Activated CD8-positive, alpha-beta memory T cell treated with anti-CD3 and anti-CD28 coated beads, Interleukin-2, amount 50 U/mL, for 48 hours (primary cell): ENCODE results near the gene NECTIN1.
A peak's percentile ranks its signal among the peaks of the same experiment; 100 is the strongest.

Experiments used
- DNase-seq: peaks from one replicate; pipeline ENCODE4 v3.0.0-alpha.2; 2020

Gene NECTIN1

DNA sequence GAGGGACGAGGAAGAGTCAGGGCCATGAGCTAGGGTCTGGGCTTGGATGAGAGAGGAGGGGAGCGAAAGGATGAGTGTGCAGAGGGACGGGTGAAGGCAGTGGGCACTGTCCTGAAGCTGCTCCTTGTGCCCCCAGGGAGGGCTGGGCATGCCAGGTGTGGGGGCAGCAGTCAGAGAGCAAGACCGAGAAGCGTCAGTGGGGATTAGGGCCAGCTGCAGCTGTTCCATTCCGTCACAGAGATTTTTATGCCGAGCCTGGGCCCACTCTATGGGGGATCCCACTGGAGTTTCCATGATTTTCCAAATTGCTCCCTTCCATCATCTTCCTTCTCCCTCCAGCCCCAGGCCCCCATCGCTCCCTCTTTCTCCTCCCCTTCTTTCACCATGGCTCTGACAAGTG lies 93.2 kb downstream of the NECTIN1 start:
- DNase-seq = no peak

DNA sequence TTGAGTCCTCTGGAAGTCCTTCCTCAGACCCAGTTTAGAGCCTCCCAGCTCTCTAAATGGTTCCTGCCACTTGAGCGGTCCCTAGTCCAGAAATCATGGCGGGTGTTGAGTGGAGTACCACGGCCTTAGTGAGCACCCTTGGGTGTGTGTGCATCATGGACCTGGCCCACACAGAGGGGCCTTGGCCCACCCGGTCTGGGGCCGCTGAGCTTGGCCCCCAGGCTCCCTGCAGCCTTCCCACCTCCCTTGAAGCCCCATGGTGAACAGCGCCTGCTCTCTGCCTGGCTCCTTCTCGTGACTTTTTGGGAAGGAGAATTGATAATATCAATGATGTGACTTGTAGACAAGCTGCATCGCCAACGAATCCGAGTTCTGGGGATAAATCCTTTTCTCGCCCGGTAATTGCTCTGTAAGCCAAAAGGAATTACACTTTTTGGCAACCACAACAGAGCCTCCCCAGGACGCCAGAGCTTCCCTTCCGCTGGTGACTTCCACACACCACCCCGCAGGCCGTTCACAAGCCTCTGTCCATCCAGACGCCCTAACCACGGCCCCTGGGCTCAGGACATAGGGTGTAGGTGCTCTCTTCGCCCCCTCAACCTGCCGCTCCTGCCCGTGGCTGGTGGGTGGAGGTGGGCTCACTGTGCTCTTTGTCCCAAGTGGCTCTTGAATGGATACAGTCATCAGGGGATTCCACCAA lies 93.8 kb downstream of the NECTIN1 start:
- no peak for DNase-seq

DNA sequence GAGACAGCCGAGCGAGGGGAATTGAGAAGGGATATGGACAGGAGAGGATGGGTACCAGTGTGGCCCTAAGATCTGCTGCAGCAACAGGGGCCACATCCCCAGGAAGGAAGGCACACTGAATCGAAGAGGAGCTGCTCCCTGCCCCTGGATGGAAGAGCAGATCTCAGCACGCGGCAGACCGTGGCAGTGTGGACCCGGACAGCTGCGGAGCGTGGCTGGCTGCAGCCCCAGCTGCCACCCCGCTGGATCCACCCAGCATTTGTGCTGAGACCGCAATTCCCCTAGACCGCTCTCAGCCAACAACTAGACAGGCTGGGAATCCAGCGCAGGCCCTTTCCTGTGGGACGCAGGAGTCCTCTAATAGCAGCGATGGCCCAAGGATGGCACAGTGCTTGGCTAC lies 94.7 kb downstream of the NECTIN1 start:
- no peak for DNase-seq

DNA sequence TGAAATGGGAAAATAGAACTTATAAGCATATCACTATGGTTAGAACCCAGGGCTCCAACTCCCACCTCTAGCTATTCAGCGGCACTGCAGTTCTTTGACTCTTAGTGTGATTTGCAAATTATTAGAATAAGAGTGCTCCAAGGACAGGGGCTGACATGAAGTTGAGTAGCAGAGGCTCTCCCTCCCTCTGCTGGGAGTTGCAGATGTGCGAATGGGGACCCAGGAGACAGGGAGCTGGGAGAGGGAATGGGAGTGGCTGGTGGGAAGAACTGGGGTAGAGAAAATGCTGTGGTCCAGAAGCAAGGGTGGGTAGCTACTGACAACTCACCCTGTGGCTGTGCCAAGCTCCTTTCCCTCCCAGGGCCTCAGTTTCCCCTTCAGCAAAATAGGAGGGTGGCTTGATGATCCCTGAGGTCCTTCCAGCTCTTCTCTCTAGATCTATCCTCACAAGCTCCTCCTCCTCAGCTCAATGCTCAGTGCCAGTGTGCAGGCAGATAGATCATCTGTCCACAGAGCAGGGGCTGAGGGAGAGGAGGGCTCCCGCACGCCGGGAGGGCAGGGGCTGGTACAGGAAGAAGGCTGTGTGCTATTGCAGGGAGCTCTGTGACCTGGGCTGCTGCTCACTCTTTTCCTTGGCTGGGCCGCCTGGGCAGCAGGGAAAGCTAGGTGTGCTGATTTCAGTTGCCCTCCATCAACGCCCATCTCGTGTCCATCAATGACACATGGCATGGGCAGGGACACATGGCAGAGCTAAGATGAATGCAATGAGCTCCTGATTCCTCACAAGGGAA lies 99.0 kb downstream of the NECTIN1 start:
- DNase-seq = no peak

- DNase-seq = no peak
These were observed 99.9 kb downstream of the NECTIN1 start for GRCh38 chr11:119629085-119629484.

DNA sequence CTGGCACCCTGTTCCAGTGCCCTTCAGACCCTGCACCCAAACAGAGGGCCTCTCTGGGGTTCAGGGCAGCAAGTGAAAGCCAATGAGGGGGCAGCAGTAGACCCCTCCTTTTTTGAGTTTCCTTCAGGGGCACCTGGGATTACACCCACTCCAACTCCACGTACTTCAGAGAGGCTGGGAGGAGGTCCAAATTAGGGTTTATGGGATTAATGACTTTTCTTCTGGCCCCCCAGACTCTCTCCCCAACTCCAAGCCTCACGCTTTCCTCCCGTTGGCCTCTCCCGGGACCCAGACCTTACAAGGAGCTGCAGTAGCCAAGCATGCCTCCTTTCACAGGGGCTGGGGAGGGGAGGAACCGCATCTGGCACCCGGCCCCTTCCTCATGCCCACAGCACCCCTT lies 101.7 kb downstream of the NECTIN1 start:
- no peak for DNase-seq

- no peak for DNase-seq
These were observed 102.1 kb downstream of the NECTIN1 start for GRCh38 chr11:119626871-119627270.

DNA sequence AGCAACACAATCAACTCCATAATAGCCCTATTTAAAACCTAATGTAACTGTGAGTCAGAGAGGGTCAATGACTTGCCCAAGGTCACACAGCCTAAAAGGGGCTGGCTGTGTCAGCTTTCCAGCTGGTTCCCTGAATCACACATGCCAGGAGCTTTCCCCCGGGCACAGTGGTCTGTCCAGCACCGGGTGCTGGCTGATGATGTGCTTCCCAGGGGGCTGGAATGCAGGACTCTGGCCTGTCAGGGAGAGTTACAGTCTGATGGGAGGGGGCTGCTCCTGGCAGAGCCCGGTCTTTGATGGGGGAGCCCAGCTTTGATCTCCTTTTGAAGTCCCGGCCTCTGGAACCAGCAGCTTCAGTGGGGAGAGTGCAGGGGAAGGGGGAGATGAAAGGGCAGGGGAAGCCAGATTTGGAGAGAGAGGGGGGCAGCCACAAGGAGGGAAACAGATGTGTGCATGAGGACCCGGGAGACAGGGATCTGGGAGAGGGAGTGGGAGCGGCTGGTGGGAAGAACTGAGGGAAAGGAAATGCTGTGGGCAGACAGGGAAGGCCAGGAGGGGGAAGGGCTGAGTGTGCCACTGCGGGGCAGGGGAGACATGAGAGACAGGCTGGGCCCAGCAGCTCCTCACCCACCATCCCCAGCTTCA lies 102.7 kb downstream of the NECTIN1 start:
- DNase-seq = no peak

GRCh38 chr11:119625206-119625978 lies 103.6 kb downstream of the NECTIN1 start:
- no peak for DNase-seq

DNA sequence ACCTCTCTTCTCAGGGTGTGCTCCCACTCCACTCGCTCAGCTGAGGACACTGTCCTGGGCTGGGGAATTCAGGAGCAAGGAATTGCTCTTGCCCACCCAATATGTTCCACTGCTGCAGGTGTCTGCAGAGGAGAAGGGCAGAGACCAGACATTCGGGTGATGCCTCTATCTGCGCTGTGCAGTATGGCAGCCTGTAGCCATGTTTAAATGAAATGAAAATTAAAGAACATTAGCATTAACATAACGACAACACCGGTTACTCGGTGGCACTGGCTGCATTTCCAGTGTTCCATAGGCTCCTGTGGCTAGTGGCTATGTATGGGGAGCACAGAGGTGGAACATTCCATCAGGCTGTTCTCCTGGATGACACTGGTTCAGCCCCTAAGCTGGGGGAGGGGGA lies 104.4 kb downstream of the NECTIN1 start:
- DNase-seq = no peak

- peak; percentile 60 for DNase-seq
These were observed 104.8 kb downstream of the NECTIN1 start for GRCh38 chr11:119624102-119624615.

- DNase-seq = no peak
These were observed 105.3 kb downstream of the NECTIN1 start for GRCh38 chr11:119623682-119624081.

- DNase-seq = no peak
These were observed 106.4 kb downstream of the NECTIN1 start for GRCh38 chr11:119622454-119623143.

GRCh38 chr11:119619665-119620064 lies 109.3 kb downstream of the NECTIN1 start:
- no peak for DNase-seq

- DNase-seq = no peak
These were observed 110.6 kb downstream of the NECTIN1 start for GRCh38 chr11:119618208-119618909.

- DNase-seq = no peak
These were observed 111.7 kb downstream of the NECTIN1 start for GRCh38 chr11:119617340-119617713.

DNA sequence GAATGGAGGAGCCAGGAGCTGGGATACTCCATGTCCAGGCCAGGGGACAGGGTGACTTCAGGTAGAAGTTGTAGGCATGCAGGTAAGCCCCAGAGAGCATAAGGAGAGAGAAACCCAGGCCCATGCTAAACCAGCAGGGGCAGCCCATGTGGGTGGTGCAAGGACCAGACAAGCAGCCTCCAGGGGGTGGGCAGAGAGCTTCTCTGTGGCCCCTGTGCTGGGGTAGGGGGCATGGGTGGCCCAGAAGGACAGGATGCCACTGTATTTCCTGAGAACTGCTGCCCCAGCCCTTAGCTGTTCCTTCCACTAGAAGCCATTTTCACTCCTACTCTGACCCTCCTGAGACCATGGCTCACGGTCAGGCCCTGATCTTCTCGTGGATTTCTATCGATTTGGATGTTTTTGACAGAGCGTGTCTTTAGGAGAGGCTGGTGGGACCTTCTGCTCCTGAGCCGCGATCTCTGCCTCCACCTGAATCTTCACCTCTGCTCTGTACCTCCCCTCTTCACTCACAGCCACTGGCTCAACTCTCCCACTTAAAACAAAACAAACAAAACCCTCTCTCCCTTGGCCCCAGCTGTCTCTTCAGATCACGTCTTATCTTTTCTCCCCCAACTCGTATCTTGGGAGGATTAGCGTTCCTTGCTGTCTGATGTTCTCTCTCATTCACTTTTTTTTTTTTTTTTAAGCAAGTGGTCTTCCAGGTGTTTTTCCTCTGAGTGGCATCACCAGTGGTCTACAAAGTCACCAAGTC lies 112.2 kb downstream of the NECTIN1 start:
- DNase-seq = no peak

GRCh38 chr11:119615882-119616196 lies 113.2 kb downstream of the NECTIN1 start:
- DNase-seq = no peak

GRCh38 chr11:119615003-119615881 lies 113.8 kb downstream of the NECTIN1 start:
- no peak for DNase-seq
